HepG2 (cell line): ENCODE measurements around the gene CASTOR1. TPM values are rescaled to one million over a fixed set of nuclear protein-coding genes. Genes with fewer than 3 reads are reported as not detected.

Experiments used
- ATAC-seq: fragments of 200-7000 bp; cut with Tn5 transposase; 3 replicates; pipeline ENCODE4 v1.9.1; 2020; ENCODE audit warnings: mild to moderate bottlenecking, moderate library complexity
- BruUV-seq: library from RNA; stranded (reverse); fragments of 400-500 nt; replicated peaks from 2 replicates; lab custom pipeline; 2021; lab: Mats Ljungman, UMichigan
- CTCF ChIA-PET: fragments of 300-600 bp; formaldehyde crosslinking; extraction: SDS; loops from one replicate; lab custom pipeline; 2021; ENCODE audit warnings: low total read pairs, inconsistent platforms, low intra/inter-chr PET ratio; lab: Yijun Ruan, JAX
- POLR2A ChIA-PET: fragments of 350-600 bp; sonication (Branson Sonifier 250); formaldehyde crosslinking; loops from one replicate; lab custom pipeline; 2020; ENCODE audit warnings: antibody characterized with exemption, inconsistent platforms; lab: Yijun Ruan, JAX
- DNase-seq: peaks from one replicate; pipeline ENCODE4 v3.0.0-alpha.2; 2015; ENCODE audit warnings: low spot score
- FAIRE-seq: peaks from 3 replicates; lab custom pipeline; 2011; peaks lifted over from hg19 to GRCh38; lab: Jason Lieb, UNC
- H2AFZ ChIP-seq: one replicate; pipeline ENCODE4 v1.6.1; 2011; ENCODE audit warnings: low read length, inconsistent platforms
- H3K27ac ChIP-seq: fragments of 300-600 bp; 3 replicates; pipeline ENCODE4 v1.8.0; 2011; ENCODE audit warnings: mixed run types, mild to moderate bottlenecking, mixed read lengths, low read length, inconsistent platforms; ENCODE audit not compliant: insufficient read depth; ENCODE audit errors: extremely low read length
- H3K27me3 ChIP-seq, 2 experiments: fragments of 200-600 bp in 1 of 2; 2 replicates in 1 of 2; 3 replicates in 1 of 2; pipeline versions ENCODE4 v1.6.0 to v1.8.0; 2011; ENCODE audit warnings: low read length in 2 of 2, mild to moderate bottlenecking in 2 of 2, moderate library complexity in 2 of 2, inconsistent platforms in 1 of 2; ENCODE audit not compliant: insufficient read depth in 2 of 2, control insufficient read depth in 1 of 2
- H3K36me3 ChIP-seq, 2 experiments: fragments of 200-600 bp in 1 of 2; replicated peaks in 1 of 2; 2 replicates in 1 of 2; 3 replicates in 1 of 2; pipeline versions ENCODE4 v1.5.1 to v1.8.0; 2011; ENCODE audit warnings: low read length in 2 of 2, inconsistent platforms in 1 of 2; ENCODE audit not compliant: insufficient read depth in 2 of 2, control insufficient read depth in 1 of 2
- H3K4me1 ChIP-seq: 2 replicates; pipeline ENCODE4 v1.5.1; 2012; ENCODE audit warnings: low read length, inconsistent platforms; ENCODE audit not compliant: insufficient read depth
- H3K4me2 ChIP-seq: 2 replicates; pipeline ENCODE4 v1.6.0; 2011; ENCODE audit warnings: low read depth, low read length, inconsistent platforms
- H3K4me3 ChIP-seq, 3 experiments: fragments of 200-600 bp in 1 of 3; sonication (generic), shearing (Covaris generic) in 1 of 3; replicated peaks in 1 of 3; 2 replicates each; pipeline ENCODE4 v1.5.1; 2011 to 2016; ENCODE audit warnings: low read length in 3 of 3, inconsistent platforms in 2 of 3, low read depth in 2 of 3, mild to moderate bottlenecking in 2 of 3, control low read depth in 1 of 3, mixed read lengths in 1 of 3; ENCODE audit not compliant: insufficient read depth in 1 of 3
- H3K79me2 ChIP-seq: one replicate; pipeline ENCODE4 v1.6.1; 2011; ENCODE audit warnings: low read length, inconsistent platforms; ENCODE audit not compliant: insufficient read depth
- H3K9ac ChIP-seq: 2 replicates; pipeline ENCODE4 v1.6.0; 2011; ENCODE audit warnings: mild to moderate bottlenecking, low read depth, low read length, inconsistent platforms; ENCODE audit not compliant: insufficient read depth
- H3K9me3 ChIP-seq: 2 replicates; pipeline ENCODE4 v1.5.1; 2012; ENCODE audit warnings: mild to moderate bottlenecking, low read length
- H4K20me1 ChIP-seq: 2 replicates; pipeline ENCODE4 v1.6.0; 2011; ENCODE audit warnings: inconsistent platforms, mild to moderate bottlenecking, low read length, moderate library complexity; ENCODE audit not compliant: insufficient read depth
- HNF1A ChIP-seq, 2 experiments: sonication (generic) in 1 of 2; formaldehyde crosslinking in 1 of 2; IDR thresholded peaks; 2 replicates each; pipeline versions ENCODE4 v1.4.0 to v1.6.1; 2016 to 2020; ENCODE audit warnings: borderline replicate concordance in 1 of 2, low read depth in 1 of 2, mild to moderate bottlenecking in 1 of 2, missing genetic modification reagents in 1 of 2
- NFATC3 ChIP-seq: sonication (generic); formaldehyde crosslinking; IDR thresholded peaks from 2 replicates; pipeline ENCODE4 v1.5.1; 2020; ENCODE audit warnings: mild to moderate bottlenecking, missing genetic modification reagents
- RXRA ChIP-seq: sonication (generic); formaldehyde crosslinking; IDR thresholded peaks from 2 replicates; pipeline ENCODE4 v1.5.1; 2020; ENCODE audit warnings: missing genetic modification reagents
- ZNF121 ChIP-seq: sonication (generic); formaldehyde crosslinking; IDR thresholded peaks from 2 replicates; pipeline ENCODE4 v1.5.0; 2020; ENCODE audit warnings: mild to moderate bottlenecking, missing genetic modification reagents
- ZNF589 ChIP-seq: sonication (generic); formaldehyde crosslinking; conservative IDR thresholded peaks from 2 replicates; pipeline ENCODE4 v1.8.0; 2022; ENCODE audit warnings: mild to moderate bottlenecking, moderate library complexity, missing genetic modification reagents
- ZNF768 ChIP-seq: sonication (generic); formaldehyde crosslinking; IDR thresholded peaks from 2 replicates; pipeline ENCODE4 v1.4.0; 2020; ENCODE audit warnings: missing genetic modification reagents
- WGBS: methylation state at CpG from one replicate; pipeline ENCODE4 v1.1.6; 2017; ENCODE audit warnings: low lambda C conversion rate; 5-methylcytosine and 5-hydroxymethylcytosine counted together
- in situ Hi-C: cut with HindIII; loops from 2 replicates; pipeline ENCODE4 v1.10.0; 2017; ENCODE audit warnings: low pct_unique_long_range_greater_than_20kb; ENCODE audit not compliant: extremely low pct_ligation_motif_present
- intact Hi-C: fragments of 100-400 bp; cut with micrococcal nuclease; formaldehyde crosslinking; loops from one replicate; pipeline ENCODE4 v1.10.0; 2022; ENCODE audit not compliant: unreplicated experiment
- polyA plus RNA-seq, 8 experiments: library from polyadenylated mRNA; depleted of rRNA in 3 of 8; stranded (reverse) in 7 of 8; unstranded in 1 of 8; fragments of >200 nt; fragmentation: Illumina TruSeq in 4 of 8; extraction: Trizol in 4 of 8; gene quantifications; 2 replicates each; pipeline versions ENCODE4 v1.2.1 to v1.2.3, GENCODE V29; 2011 to 2016; ENCODE audit warnings: low read depth in 4 of 8, missing spikeins in 1 of 8, mixed read lengths in 1 of 8; ENCODE audit not compliant: insufficient read depth in 1 of 8
- total RNA-seq, 5 experiments: library from RNA; depleted of rRNA; stranded (reverse); fragments of >200 nt; fragmentation: Illumina TruSeq; extraction: Trizol; gene quantifications; 2 replicates each; pipeline ENCODE4 v1.2.3, GENCODE V29; 2016; ENCODE audit warnings: low read depth in 1 of 5

CASTOR1 gene
- total and polyA plus RNA-seq, 2 of the 13 experiments (the other 11 are each of a cell fraction or from before 2014, with no cell fraction given) = 2.6 to 4.4 TPM

GRCh38 chr22:30279932-30280331 lies 9.4 kb downstream of the CASTOR1 start:
- TF ChIP-seq ZNF589 (CRISPR knock-in tag) (no peak), RXRA (CRISPR knock-in tag) (no peak), NFATC3 (CRISPR knock-in tag) (no peak), ZNF121 (CRISPR knock-in tag) (peak; percentile 83)
- Histone ChIP-seq H3K4me3 (no peak overlapping the region), H3K79me2 (no peaks in the 10 kb centered on the region), H2AFZ (no peak overlapping the region), H3K27ac (no peak overlapping the region), H3K4me1 (peaks cover 11% of the 10 kb centered on the region; the same call in 1 of the 2 replicates), H3K27me3 (peaks cover 1 to 15% of the 10 kb centered on the region in 2 experiments; a peak in 3 of 5 replicates), H3K9me3 (no peaks in the 10 kb centered on the region), H4K20me1 (no peaks in the 10 kb centered on the region), H3K36me3 (no peaks in the 10 kb centered on the region), H3K4me2 (no peak overlapping the region), H3K9ac (no peak overlapping the region)
- intact Hi-C loops = no loop called here
- FAIRE-seq = no peak
- BruUV-seq = no TSS peak
- in situ Hi-C loops = no loop called here
- ChIA-PET CTCF (no interaction called here), POLR2A (no interaction called here)
- ATAC-seq = no peak
- WGBS = 30% methylated on average over 5 of the region's 5 CpGs
- DNase-seq = no peak

- ChIA-PET CTCF (no interaction called here), POLR2A (no interaction called here)
- 37% methylated on average over 9 of the region's 16 CpGs for WGBS
- intact Hi-C loops (no loop called here), in situ Hi-C loops (no loop called here)
- H3K4me2 ChIP-seq = no peak overlapping the region
- peaks cover 11% of the 10 kb centered on the region; the same call in 1 of the 2 replicates for H3K4me1 ChIP-seq
- no peak overlapping the region for H3K27ac ChIP-seq
- H3K27me3 ChIP-seq = peaks cover 2 to 22% of the 10 kb centered on the region in 2 experiments; a peak in 4 of 5 replicates
- DNase-seq = no peak
- no peak for ATAC-seq
- TF ChIP-seq HNF1A (IDR thresholded peaks at IDR 0.05; ENCODE audit: low read depth) = no peak
- TF ChIP-seq HNF1A (CRISPR knock-in tag; IDR thresholded peaks at IDR 0.05; ENCODE audit: borderline replicate concordance) = no peak
- TF ChIP-seq ZNF768 = peak; percentile 50; the same call in 1 of the 2 replicates
- no TSS peak for BruUV-seq
- no peak overlapping the region for H3K4me3 ChIP-seq
- H2AFZ ChIP-seq = no peak overlapping the region
- no peaks in the 10 kb centered on the region for H3K36me3 ChIP-seq
- H4K20me1 ChIP-seq = no peaks in the 10 kb centered on the region
- H3K9ac ChIP-seq = no peak overlapping the region
- H3K79me2 ChIP-seq = no peaks in the 10 kb centered on the region
- no peak for FAIRE-seq
- H3K9me3 ChIP-seq = no peaks in the 10 kb centered on the region
Measured at GRCh38 chr22:30279046-30279788, 10.1 kb downstream of the CASTOR1 start.
